ENCODE results near the gene CAMK2A.

GRCh38 chr5:150218693-150219035, 70.9 kb downstream of the CAMK2A start:
- TF ChIP-seq, protein P1, sequence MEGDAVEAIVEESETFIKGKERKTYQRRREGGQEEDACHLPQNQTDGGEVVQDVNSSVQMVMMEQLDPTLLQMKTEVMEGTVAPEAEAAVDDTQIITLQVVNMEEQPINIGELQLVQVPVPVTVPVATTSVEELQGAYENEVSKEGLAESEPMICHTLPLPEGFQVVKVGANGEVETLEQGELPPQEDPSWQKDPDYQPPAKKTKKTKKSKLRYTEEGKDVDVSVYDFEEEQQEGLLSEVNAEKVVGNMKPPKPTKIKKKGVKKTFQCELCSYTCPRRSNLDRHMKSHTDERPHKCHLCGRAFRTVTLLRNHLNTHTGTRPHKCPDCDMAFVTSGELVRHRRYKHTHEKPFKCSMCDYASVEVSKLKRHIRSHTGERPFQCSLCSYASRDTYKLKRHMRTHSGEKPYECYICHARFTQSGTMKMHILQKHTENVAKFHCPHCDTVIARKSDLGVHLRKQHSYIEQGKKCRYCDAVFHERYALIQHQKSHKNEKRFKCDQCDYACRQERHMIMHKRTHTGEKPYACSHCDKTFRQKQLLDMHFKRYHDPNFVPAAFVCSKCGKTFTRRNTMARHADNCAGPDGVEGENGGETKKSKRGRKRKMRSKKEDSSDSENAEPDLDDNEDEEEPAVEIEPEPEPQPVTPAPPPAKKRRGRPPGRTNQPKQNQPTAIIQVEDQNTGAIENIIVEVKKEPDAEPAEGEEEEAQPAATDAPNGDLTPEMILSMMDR (optimal IDR thresholded peaks at IDR 0.05 in 1 of 3, IDR thresholded peaks at IDR 0.05 in 1 of 3, conservative IDR thresholded peaks at IDR 0.05 in 1 of 3; ENCODE audit: extremely low read depth in 1 of 3, insufficient read depth in 2 of 3, low read length in 3 of 3) = no peak
- no peak for TF ChIP-seq EZH2 (IDR thresholded peaks at IDR 0.05; ENCODE audit: low read length)
